HepG2 (cell line): ENCODE measurements around the gene MSI2. TPM values are rescaled to one million over a fixed set of nuclear protein-coding genes. Genes with fewer than 3 reads are reported as not detected.

Experiments
- ARID5B ChIP-seq: IDR thresholded peaks from 2 replicates; pipeline ENCODE4 v1.4.0; 2020; ENCODE audit warnings: mild to moderate bottlenecking, missing genetic modification reagents
- CENPX ChIP-seq: sonication (generic); formaldehyde crosslinking; IDR thresholded peaks from 2 replicates; pipeline ENCODE4 v1.9.0; 2021; ENCODE audit warnings: mild to moderate bottlenecking, missing genetic modification reagents, moderate library complexity
- SIN3B ChIP-seq: fragments of 150-350 bp; IDR thresholded peaks from 2 replicates; pipeline ENCODE4 v1.6.1; 2014; ENCODE audit warnings: low read length
- TBP ChIP-seq: sonication (generic); formaldehyde crosslinking; IDR thresholded peaks from 2 replicates; pipeline ENCODE4 v1.5.0; 2020; ENCODE audit warnings: missing genetic modification reagents
- U2AF2 ChIP-seq: fragments of 200-400 bp; formaldehyde crosslinking; IDR thresholded peaks from 2 replicates; pipeline ENCODE4 v1.6.1; 2017; ENCODE audit warnings: low read depth, mild to moderate bottlenecking, low read length
- YEATS4 ChIP-seq: sonication (generic); formaldehyde crosslinking; IDR thresholded peaks from 2 replicates; pipeline ENCODE4 v1.4.0; 2020; ENCODE audit warnings: missing genetic modification reagents, borderline replicate concordance
- ZC3H4 ChIP-seq: sonication (generic); formaldehyde crosslinking; IDR thresholded peaks from 2 replicates; pipeline ENCODE4 v1.4.0; 2020; ENCODE audit warnings: missing genetic modification reagents, borderline replicate concordance
- ZNF234 ChIP-seq: sonication (generic); formaldehyde crosslinking; conservative IDR thresholded peaks from 2 replicates; pipeline ENCODE4 v1.5.1; 2020; ENCODE audit warnings: mild to moderate bottlenecking, missing genetic modification reagents
- ZNF260 ChIP-seq: sonication (generic); formaldehyde crosslinking; IDR thresholded peaks from 2 replicates; pipeline ENCODE4 v1.4.0; 2020; ENCODE audit warnings: missing genetic modification reagents, low read depth, mild to moderate bottlenecking, borderline replicate concordance
- ZNF484 ChIP-seq: sonication (generic); formaldehyde crosslinking; IDR thresholded peaks from 2 replicates; pipeline ENCODE4 v1.5.1; 2020; ENCODE audit warnings: mild to moderate bottlenecking, low read depth, missing genetic modification reagents, borderline replicate concordance
- ZNF749 ChIP-seq: sonication (generic); formaldehyde crosslinking; IDR thresholded peaks from 2 replicates; pipeline ENCODE4 v1.8.0; 2022; ENCODE audit warnings: mild to moderate bottlenecking, missing genetic modification reagents, moderate library complexity, borderline replicate concordance
- ZNF772 ChIP-seq: sonication (generic); formaldehyde crosslinking; IDR thresholded peaks from 2 replicates; pipeline ENCODE4 v1.5.0; 2020; ENCODE audit warnings: mild to moderate bottlenecking, missing genetic modification reagents
- ZSCAN22 ChIP-seq: sonication (generic); formaldehyde crosslinking; IDR thresholded peaks from 2 replicates; pipeline ENCODE4 v1.4.0; 2020; ENCODE audit warnings: mild to moderate bottlenecking, missing genetic modification reagents
- polyA plus RNA-seq, 8 experiments: library from polyadenylated mRNA; depleted of rRNA in 3 of 8; stranded (reverse) in 7 of 8; unstranded in 1 of 8; fragments of >200 nt; fragmentation: Illumina TruSeq in 4 of 8; extraction: Trizol in 4 of 8; gene quantifications; 2 replicates each; pipeline versions ENCODE4 v1.2.1 to v1.2.3, GENCODE V29; 2011 to 2016; ENCODE audit warnings: low read depth in 4 of 8, missing spikeins in 1 of 8, mixed read lengths in 1 of 8; ENCODE audit not compliant: insufficient read depth in 1 of 8
- total RNA-seq, 5 experiments: library from RNA; depleted of rRNA; stranded (reverse); fragments of >200 nt; fragmentation: Illumina TruSeq; extraction: Trizol; gene quantifications; 2 replicates each; pipeline ENCODE4 v1.2.3, GENCODE V29; 2016; ENCODE audit warnings: low read depth in 1 of 5
- TF ChIP-seq, protein P1 (sequence below): sonication (generic); formaldehyde crosslinking; IDR thresholded peaks from 2 replicates; pipeline ENCODE4 v1.5.1; 2020; ENCODE audit warnings: mild to moderate bottlenecking, moderate library complexity, missing genetic modification reagents
- TF ChIP-seq, protein P2 (sequence below): sonication (generic); formaldehyde crosslinking; IDR thresholded peaks from 2 replicates; pipeline ENCODE4 v1.8.1; 2022; ENCODE audit warnings: low read depth, mild to moderate bottlenecking, missing genetic modification reagents
- TF ChIP-seq, protein P3 (sequence below): sonication (generic); formaldehyde crosslinking; IDR thresholded peaks from 2 replicates; pipeline ENCODE4 v1.9.0; 2022; ENCODE audit warnings: missing genetic modification reagents, mild to moderate bottlenecking, borderline replicate concordance

Gene MSI2
- total and polyA plus RNA-seq, 2 of the 13 experiments (the other 11 are each of a cell fraction or from before 2014, with no cell fraction given), result 77.5 to 78.4 TPM

DNA sequence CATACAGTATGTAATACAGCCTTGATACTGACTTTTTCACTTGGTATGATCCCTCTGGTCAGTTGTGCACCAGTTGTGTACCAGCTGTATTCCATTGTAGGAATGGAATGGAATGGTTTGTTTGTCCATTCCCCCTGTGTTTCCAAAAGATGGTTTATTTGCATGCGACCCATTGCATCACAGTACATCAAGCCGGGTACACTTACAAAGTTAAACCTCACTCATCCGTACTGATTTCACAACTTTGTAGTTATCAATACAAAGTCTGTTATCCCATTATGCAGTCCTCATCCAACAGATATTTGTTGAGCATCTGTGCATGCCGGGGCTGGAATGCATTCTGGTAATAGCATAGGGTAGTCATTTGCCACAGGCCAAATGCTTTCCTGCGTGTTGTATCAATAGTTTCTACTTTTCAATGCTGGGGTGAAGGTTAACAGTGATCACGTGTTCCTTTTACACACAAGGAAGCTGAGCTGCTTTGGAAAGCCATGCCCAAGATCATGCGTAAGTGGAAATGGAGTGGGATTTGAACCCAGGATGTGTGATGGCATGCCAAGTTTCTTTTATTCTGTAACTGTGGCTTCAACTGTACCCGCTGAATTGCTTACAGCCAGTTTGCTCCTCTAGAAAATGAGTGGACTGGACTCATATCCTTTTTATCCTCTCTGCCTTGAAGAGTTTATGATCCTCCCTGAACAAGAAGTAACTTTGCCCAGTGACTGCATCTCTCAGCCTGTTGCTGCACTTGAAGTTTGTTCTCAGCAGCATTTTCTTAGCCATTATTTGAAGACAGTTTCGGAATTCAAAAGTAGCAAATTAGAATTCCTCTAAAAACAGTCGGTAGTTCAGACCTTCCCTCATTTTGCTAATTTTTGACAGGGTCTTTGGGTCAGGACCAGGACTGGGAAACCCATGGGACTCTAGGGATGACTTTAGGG lies 260.2 kb downstream of the MSI2 start (continued):
- TF ChIP-seq ZNF260 (CRISPR knock-in tag) (no peak), ZSCAN22 (CRISPR knock-in tag) (0 out of 2 replicates have a peak, but pooled peaks have one; percentile 43), CENPX (CRISPR knock-in tag) (no peak), ZC3H4 (CRISPR knock-in tag) (no peak), ZNF772 (CRISPR knock-in tag) (no peak), ZNF234 (CRISPR knock-in tag) (no peak), ARID5B (CRISPR knock-in tag) (peak; percentile 99), ZNF749 (CRISPR knock-in tag) (no peak), ZNF484 (no peak), YEATS4 (peak; percentile 58; the same call in 1 of the 2 replicates), U2AF2 (no peak), TBP (CRISPR knock-in tag) (no peak), SIN3B (no peak)
- TF ChIP-seq, protein P1, sequence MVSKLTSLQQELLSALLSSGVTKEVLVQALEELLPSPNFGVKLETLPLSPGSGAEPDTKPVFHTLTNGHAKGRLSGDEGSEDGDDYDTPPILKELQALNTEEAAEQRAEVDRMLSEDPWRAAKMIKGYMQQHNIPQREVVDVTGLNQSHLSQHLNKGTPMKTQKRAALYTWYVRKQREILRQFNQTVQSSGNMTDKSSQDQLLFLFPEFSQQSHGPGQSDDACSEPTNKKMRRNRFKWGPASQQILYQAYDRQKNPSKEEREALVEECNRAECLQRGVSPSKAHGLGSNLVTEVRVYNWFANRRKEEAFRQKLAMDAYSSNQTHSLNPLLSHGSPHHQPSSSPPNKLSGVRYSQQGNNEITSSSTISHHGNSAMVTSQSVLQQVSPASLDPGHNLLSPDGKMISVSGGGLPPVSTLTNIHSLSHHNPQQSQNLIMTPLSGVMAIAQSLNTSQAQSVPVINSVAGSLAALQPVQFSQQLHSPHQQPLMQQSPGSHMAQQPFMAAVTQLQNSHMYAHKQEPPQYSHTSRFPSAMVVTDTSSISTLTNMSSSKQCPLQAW (CRISPR knock-in tag), result peak; percentile 48; the same call in 1 of the 2 replicates
- TF ChIP-seq, protein P2, sequence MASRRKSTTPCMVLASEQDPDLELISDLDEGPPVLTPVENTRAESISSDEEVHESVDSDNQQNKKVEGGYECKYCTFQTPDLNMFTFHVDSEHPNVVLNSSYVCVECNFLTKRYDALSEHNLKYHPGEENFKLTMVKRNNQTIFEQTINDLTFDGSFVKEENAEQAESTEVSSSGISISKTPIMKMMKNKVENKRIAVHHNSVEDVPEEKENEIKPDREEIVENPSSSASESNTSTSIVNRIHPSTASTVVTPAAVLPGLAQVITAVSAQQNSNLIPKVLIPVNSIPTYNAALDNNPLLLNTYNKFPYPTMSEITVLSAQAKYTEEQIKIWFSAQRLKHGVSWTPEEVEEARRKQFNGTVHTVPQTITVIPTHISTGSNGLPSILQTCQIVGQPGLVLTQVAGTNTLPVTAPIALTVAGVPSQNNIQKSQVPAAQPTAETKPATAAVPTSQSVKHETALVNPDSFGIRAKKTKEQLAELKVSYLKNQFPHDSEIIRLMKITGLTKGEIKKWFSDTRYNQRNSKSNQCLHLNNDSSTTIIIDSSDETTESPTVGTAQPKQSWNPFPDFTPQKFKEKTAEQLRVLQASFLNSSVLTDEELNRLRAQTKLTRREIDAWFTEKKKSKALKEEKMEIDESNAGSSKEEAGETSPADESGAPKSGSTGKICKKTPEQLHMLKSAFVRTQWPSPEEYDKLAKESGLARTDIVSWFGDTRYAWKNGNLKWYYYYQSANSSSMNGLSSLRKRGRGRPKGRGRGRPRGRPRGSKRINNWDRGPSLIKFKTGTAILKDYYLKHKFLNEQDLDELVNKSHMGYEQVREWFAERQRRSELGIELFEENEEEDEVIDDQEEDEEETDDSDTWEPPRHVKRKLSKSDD, result no peak
- TF ChIP-seq, protein P3, sequence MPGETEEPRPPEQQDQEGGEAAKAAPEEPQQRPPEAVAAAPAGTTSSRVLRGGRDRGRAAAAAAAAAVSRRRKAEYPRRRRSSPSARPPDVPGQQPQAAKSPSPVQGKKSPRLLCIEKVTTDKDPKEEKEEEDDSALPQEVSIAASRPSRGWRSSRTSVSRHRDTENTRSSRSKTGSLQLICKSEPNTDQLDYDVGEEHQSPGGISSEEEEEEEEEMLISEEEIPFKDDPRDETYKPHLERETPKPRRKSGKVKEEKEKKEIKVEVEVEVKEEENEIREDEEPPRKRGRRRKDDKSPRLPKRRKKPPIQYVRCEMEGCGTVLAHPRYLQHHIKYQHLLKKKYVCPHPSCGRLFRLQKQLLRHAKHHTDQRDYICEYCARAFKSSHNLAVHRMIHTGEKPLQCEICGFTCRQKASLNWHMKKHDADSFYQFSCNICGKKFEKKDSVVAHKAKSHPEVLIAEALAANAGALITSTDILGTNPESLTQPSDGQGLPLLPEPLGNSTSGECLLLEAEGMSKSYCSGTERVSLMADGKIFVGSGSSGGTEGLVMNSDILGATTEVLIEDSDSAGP, result no peak; the same call in 1 of the 2 replicates
